GM21360 (cell line): Measurements from ENCODE around the gene ERO1A.

Source experiments
- ATAC-seq: cut with Tn5 transposase; IDR thresholded peaks from one replicate; pipeline ENCODE4 v1.9.1; 2021; ENCODE audit warnings: mild to moderate bottlenecking, moderate library complexity; ENCODE audit not compliant: unreplicated experiment

Gene ERO1A

DNA sequence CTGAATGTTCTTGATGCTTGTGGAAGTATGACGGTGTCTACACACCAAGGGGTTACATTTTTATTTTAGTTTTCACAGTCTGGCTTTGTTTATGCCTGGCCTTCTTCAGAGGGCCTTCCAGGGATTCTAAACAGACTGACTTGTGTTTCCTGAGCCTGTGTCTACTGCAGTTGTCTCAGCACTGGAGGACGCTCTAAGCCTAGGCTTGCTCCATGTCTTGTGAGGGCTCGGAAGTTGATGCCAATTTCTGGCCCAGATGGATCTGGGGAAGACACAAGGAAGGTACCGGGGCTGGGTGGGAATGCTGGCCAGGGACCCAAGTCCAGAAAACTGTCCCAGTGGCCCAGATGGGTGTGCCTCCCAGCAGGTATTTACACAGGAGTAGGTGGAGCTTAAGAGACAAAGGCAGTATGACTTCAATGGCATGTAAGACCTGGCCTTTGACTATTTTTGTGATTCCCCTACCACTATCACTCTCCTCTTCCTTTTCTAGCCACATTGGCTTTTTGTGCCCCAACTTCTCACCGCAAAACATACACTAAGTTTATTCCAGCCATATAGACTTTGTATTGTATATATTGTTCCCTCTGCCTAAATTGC lies 85.8 kb downstream of the ERO1A start:
- no peak for ATAC-seq

GRCh38 chr14:52607061-52607460 lies 88.3 kb downstream of the ERO1A start:
- ATAC-seq: no peak

DNA sequence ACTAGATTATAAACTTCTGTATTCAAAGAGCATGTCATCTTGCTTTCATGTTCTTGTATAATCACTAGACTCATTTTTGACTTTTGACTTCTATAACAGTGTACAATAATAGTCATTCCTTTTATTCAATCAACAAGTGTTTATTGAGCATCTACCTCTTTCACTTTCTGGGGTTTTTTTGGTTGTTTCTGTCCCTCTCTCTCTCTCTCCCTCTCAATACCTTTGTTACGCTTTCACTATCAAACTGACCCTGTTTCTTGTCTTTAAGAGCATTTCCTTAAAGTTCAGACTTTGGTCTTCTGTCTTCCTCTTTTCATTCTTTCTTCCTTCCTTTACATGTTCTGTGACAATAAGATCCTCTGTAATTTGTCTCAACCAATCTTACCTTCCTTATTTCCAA lies 93.2 kb downstream of the ERO1A start:
- no peak for ATAC-seq

DNA sequence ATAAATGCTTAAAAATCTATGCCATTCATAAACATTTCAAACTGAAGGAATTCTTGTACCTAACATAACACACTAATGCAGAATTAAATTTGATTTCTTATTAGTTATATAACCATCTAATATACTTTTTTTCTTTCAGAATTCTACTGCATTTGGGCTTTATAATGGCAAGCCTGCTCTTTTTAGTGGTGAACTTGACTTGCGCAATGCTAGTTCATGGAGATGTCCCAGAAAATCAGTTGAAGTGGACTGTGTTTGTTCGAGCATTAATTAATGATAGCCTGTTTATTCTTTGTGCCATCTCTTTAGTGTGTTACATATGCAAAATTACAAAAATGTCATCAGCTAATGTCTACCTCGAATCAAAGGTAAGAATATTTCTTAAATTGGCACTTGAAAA lies 95.4 kb downstream of the ERO1A start:
- no peak for ATAC-seq

- ATAC-seq: no peak
Measured at GRCh38 chr14:52598568-52598967, 96.8 kb downstream of the ERO1A start.

- ATAC-seq: no peak
Measured at GRCh38 chr14:52596861-52597260, 98.5 kb downstream of the ERO1A start.

GRCh38 chr14:52596320-52596719 lies 99.0 kb downstream of the ERO1A start:
- no peak for ATAC-seq

DNA sequence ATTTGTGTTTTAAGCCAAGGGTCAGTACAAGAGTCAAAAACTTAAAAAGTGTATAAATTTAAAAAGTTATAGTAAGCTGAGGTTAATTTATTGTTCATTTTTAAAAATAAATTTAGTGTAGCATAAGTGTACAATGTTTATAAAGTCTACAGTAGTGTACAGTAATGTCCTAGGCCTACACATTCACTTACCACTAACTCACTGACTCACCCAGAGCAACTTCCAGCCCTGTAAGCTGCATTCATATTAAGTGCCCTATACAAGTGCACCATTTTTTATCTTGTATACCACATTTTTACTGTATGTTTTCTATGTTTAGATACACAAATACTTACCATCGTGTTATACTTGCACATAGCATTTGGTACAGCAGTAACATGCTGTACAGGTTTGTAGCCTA lies 105.0 kb downstream of the ERO1A start:
- ATAC-seq: no peak
